ENCODE data around the gene ACTL7B.

ACTL7B gene

DNA sequence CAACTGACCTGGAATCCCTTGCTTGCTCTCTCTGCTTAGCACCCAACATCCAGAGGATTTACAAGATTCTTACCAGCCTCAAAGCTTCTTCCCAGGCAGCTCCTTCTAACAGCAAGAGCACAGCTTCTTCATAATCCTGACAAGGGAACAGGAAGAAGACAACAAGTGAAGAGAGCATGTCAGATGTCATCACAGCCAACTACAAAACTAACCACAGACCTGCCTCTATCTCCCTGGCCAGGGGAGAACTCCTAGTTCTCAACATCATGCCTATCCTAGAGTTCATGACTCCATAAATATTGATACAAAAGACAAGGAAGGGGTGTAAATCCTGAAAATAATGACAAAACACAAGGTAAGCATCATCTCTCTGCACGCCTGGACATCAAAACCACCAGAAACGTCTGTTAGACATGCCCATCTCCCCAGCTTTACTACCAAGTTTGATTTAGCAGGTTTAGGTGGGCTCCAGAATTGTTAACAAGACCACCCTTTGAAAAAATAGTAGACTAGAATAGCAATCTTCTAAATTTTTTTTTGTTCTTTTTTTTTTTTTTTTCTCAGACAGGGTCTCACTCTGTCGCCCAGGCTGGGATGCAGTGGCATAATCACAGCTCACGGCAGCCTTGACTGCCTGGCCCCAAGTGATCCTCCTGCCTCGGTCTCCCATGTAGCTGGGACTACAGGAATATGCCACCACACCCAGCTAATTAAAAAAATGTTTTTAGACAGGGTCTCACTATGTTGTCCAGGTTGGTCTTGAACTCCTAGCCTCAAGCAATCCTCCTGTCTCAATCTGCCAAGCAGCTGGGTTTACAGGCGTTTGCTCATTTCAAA, 26.5 kb upstream of the ACTL7B start:
- no peak overlapping the region for H3K4me3 ChIP-seq (ENCODE audit: low read depth, low read length)
- TF ChIP-seq, protein P1, sequence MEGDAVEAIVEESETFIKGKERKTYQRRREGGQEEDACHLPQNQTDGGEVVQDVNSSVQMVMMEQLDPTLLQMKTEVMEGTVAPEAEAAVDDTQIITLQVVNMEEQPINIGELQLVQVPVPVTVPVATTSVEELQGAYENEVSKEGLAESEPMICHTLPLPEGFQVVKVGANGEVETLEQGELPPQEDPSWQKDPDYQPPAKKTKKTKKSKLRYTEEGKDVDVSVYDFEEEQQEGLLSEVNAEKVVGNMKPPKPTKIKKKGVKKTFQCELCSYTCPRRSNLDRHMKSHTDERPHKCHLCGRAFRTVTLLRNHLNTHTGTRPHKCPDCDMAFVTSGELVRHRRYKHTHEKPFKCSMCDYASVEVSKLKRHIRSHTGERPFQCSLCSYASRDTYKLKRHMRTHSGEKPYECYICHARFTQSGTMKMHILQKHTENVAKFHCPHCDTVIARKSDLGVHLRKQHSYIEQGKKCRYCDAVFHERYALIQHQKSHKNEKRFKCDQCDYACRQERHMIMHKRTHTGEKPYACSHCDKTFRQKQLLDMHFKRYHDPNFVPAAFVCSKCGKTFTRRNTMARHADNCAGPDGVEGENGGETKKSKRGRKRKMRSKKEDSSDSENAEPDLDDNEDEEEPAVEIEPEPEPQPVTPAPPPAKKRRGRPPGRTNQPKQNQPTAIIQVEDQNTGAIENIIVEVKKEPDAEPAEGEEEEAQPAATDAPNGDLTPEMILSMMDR (conservative IDR thresholded peaks at IDR 0.05; ENCODE audit: low read depth, low read length), result no peak
- DNase-seq (ENCODE audit: low read depth), result no peak

GRCh38 chr9:108880738-108881316, 25.0 kb upstream of the ACTL7B start:
- DNase-seq (ENCODE audit: low read depth), result no peak
- TF ChIP-seq, protein P1 (conservative IDR thresholded peaks at IDR 0.05; ENCODE audit: low read depth, low read length), result no peak
- no peak overlapping the region for H3K4me3 ChIP-seq (ENCODE audit: low read depth, low read length)

- H3K4me3 ChIP-seq (ENCODE audit: low read depth, low read length), result no peak overlapping the region
- DNase-seq (ENCODE audit: low read depth), result no peak
- TF ChIP-seq, protein P1 (conservative IDR thresholded peaks at IDR 0.05; ENCODE audit: low read depth, low read length), result no peak
These were observed 21.7 kb upstream of the ACTL7B start for GRCh38 chr9:108877524-108877923.

- TF ChIP-seq, protein P1 (conservative IDR thresholded peaks at IDR 0.05; ENCODE audit: low read depth, low read length), result no peak
- H3K4me3 ChIP-seq (ENCODE audit: low read depth, low read length), result no peak overlapping the region
- DNase-seq (ENCODE audit: low read depth), result no peak
These were observed 20.6 kb upstream of the ACTL7B start for GRCh38 chr9:108876425-108876824.

DNA sequence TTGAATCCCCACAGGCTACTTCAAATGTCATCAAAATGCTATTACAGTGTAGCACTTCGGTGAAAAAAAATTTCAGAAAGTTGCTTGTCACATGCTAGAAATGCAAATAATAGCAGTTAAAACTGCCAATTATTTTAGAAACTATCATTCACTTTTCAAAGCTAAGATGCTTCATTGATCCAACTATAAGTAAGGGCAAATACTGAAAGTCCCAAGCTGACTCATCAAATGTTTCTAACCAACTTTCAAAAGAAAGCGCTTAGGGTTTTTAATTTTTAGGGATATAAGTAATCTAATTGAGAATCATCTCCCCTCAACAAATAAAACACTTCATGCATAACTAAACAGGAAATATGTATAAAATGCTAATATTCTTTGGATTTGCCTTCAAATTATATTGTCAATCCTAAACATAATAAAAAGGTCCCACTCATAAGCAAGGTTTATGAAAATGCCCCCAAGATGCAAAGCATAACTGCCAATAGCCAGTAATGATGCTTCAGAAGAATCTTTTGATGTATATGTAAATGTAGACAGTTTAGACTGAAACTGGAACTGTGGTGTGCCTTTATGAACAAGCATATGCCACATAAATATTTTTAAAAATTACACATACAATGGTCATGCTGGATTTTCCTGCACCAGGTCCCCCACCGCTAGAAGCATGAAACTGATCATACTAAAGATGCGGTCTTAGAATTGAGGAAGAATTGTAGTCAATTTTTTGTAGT, 18.4 kb upstream of the ACTL7B start:
- TF ChIP-seq, protein P1 (conservative IDR thresholded peaks at IDR 0.05; ENCODE audit: low read depth, low read length), result no peak
- H3K4me3 ChIP-seq (ENCODE audit: low read depth, low read length), result no peak overlapping the region
- no peak for DNase-seq (ENCODE audit: low read depth)

DNA sequence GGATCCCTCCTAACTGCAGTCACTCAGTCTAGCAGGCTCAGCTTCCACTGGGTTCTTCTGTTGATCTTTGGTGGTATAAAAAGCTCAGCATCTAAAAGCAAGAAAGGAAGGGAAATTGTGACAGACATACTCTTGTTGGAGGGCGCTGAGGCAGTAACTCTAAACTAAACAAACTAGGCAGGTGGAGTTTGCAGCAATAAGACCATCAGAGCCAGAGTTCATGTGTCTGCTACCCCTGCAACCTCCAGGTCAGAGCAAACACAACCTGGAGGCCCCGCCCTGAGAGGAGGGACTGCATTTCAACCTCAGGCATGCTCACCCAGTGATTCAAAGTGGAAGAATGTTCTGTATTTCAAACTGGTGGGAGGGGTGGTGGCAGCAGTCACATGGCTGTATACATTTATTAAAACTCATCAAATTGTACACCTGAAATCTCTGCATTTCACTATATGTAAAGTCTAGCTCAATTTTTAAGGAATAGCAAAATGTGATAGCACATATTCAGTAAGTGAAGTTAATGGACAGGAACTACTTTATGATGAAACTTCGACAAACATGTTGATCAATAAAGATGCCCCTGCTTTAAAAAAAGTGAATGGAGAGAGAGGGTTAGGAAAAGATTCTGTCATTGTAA, 13.4 kb upstream of the ACTL7B start:
- DNase-seq (ENCODE audit: low read depth), result peak; percentile 78
- TF ChIP-seq, protein P1 (conservative IDR thresholded peaks at IDR 0.05; ENCODE audit: low read depth, low read length), result no peak
- no peak overlapping the region for H3K4me3 ChIP-seq (ENCODE audit: low read depth, low read length)

Data from choroid plexus epithelial cell (primary cell).